Endothelial cell of umbilical vein (primary cell): ENCODE measurements around the gene TCF25. TPM values are rescaled to one million over a fixed set of nuclear protein-coding genes. Genes with fewer than 3 reads are reported as not detected.
"Not testable (repeated sequence)": the region's sequence is repeated elsewhere in the genome, so short reads cannot be mapped to it uniquely, and the experiment has no call there.

ENCODE experiments used
- Bru-seq: library from RNA; stranded (reverse); fragments of 400-500 nt; gene quantifications from one replicate; lab custom pipeline; 2021; lab: Mats Ljungman, UMichigan
- BruChase-seq, 2 experiments: library from RNA; stranded (reverse); fragments of 400-500 nt; gene quantifications; one replicate each; lab custom pipeline; 2021; lab: Mats Ljungman, UMichigan
- BruUV-seq: library from RNA; stranded (reverse); fragments of 400-500 nt; replicated peaks from 2 replicates; lab custom pipeline; 2021; lab: Mats Ljungman, UMichigan
- CTCF ChIA-PET: fragments of 300-600, 350-600 bp; sonication (Branson Sonifier 250); formaldehyde crosslinking; loops from one replicate; lab custom pipeline; 2021; ENCODE audit warnings: antibody characterized with exemption, inconsistent platforms; lab: Charles Lee
- POLR2A ChIA-PET: fragments of 300-600, 350-600 bp; sonication (Branson Sonifier 250); formaldehyde crosslinking; loops from one replicate; lab custom pipeline; 2021; ENCODE audit warnings: antibody characterized with exemption, inconsistent platforms; lab: Charles Lee
- DNase-seq: peaks from one replicate; pipeline ENCODE4 v3.0.0-alpha.2; 2011; ENCODE audit warnings: low read depth, low spot score
- FAIRE-seq: peaks from 2 replicates; lab custom pipeline; 2011; peaks lifted over from hg19 to GRCh38; lab: Jason Lieb, UNC
- H2AFZ ChIP-seq: 2 replicates; pipeline ENCODE4 v1.6.0; 2012; ENCODE audit warnings: low read depth, low read length, control low read depth, inconsistent platforms
- H3K27ac ChIP-seq: 2 replicates; pipeline ENCODE4 v1.5.1; 2011; ENCODE audit warnings: low read depth, mild to moderate bottlenecking, control low read depth, low read length, moderate library complexity; ENCODE audit not compliant: insufficient read depth
- H3K27me3 ChIP-seq, 2 experiments: 2 replicates each; pipeline versions ENCODE4 v1.6.0 to v1.6.1; 2011; ENCODE audit warnings: low read length in 2 of 2, mixed read lengths in 1 of 2; ENCODE audit not compliant: control insufficient read depth in 2 of 2, insufficient read depth in 2 of 2
- H3K36me3 ChIP-seq, 2 experiments: 2 replicates in 1 of 2; 3 replicates in 1 of 2; pipeline ENCODE4 v1.5.1; 2011; ENCODE audit warnings: low read length in 2 of 2, mild to moderate bottlenecking in 1 of 2, moderate library complexity in 1 of 2; ENCODE audit not compliant: control insufficient read depth in 2 of 2, insufficient read depth in 2 of 2; ENCODE audit errors: extremely low read depth in 1 of 2
- H3K4me1 ChIP-seq: 3 replicates; pipeline ENCODE4 v1.5.1; 2011; ENCODE audit warnings: mild to moderate bottlenecking, low read length; ENCODE audit not compliant: control insufficient read depth, insufficient read depth; ENCODE audit errors: extremely low read depth
- H3K4me2 ChIP-seq: 2 replicates; pipeline ENCODE4 v1.6.1; 2011; ENCODE audit warnings: low read length, control low read depth, mixed read lengths; ENCODE audit not compliant: insufficient read depth
- H3K4me3 ChIP-seq, 3 experiments: fragments of 200-600 bp in 1 of 3; sonication (generic), shearing (Covaris generic) in 1 of 3; replicated peaks in 1 of 3; 2 replicates each; pipeline ENCODE4 v1.5.1; 2011 to 2016; ENCODE audit warnings: control low read depth in 3 of 3, low read length in 3 of 3, mild to moderate bottlenecking in 2 of 3, inconsistent platforms in 1 of 3, low read depth in 1 of 3, moderate library complexity in 1 of 3; ENCODE audit not compliant: insufficient read depth in 1 of 3
- H3K79me2 ChIP-seq: 2 replicates; pipeline ENCODE4 v1.6.0; 2012; ENCODE audit warnings: low read length, inconsistent platforms; ENCODE audit not compliant: control insufficient read depth, insufficient read depth
- H3K9ac ChIP-seq: replicated peaks from 2 replicates; pipeline ENCODE3; 2011; ENCODE audit warnings: low read length, control low read depth; ENCODE audit not compliant: insufficient read depth; ENCODE audit errors: extremely low read depth
- H3K9me1 ChIP-seq: replicated peaks from 3 replicates; pipeline ENCODE4 v1.6.0; 2011; ENCODE audit warnings: mild to moderate bottlenecking, low read length; ENCODE audit not compliant: control insufficient read depth, insufficient read depth; ENCODE audit errors: extremely low read depth
- H3K9me3 ChIP-seq: replicated peaks from 2 replicates; pipeline ENCODE4 v1.5.1; 2012; ENCODE audit warnings: low read length, inconsistent platforms; ENCODE audit not compliant: control insufficient read depth, insufficient read depth
- H4K20me1 ChIP-seq: replicated peaks from 2 replicates; pipeline ENCODE3; 2011; ENCODE audit warnings: mild to moderate bottlenecking, low read length; ENCODE audit not compliant: control insufficient read depth, insufficient read depth; ENCODE audit errors: extremely low read depth
- GATA2 ChIP-seq: IDR thresholded peaks from 2 replicates; pipeline ENCODE4 v1.7.0; 2011; ENCODE audit warnings: low read depth, mild to moderate bottlenecking, moderate library complexity, mixed read lengths, low read length; ENCODE audit not compliant: insufficient read length, insufficient read depth
- MAX ChIP-seq: IDR thresholded peaks from 2 replicates; pipeline ENCODE4 v1.6.1; 2011; ENCODE audit not compliant: insufficient read depth, insufficient read length
- POLR2A ChIP-seq: IDR thresholded peaks from 2 replicates; pipeline ENCODE4 v1.6.1; 2012; ENCODE audit warnings: low read depth, mild to moderate bottlenecking, control low read depth, low read length
- POLR2AphosphoS5 ChIP-seq: IDR thresholded peaks from 2 replicates; pipeline ENCODE4 v1.6.1; 2012; ENCODE audit warnings: low read depth, mild to moderate bottlenecking, control low read depth, low read length, moderate library complexity; ENCODE audit not compliant: insufficient read depth
- dilution Hi-C: fragments of 300-500 bp; cut with MboI; formaldehyde crosslinking; loops from one replicate; pipeline ENCODE4 v1.15.0; 2019; ENCODE audit warnings: low sequenced_read_pairs; ENCODE audit not compliant: extremely low pct_ligation_motif_present
- intact Hi-C: fragments of 100-400 bp; cut with micrococcal nuclease; formaldehyde crosslinking; loops from one replicate; pipeline ENCODE4 v1.10.0; 2022
- long read RNA-seq: library from polyadenylated mRNA; stranded (forward); transcript quantifications from one replicate; pipeline ENCODE4 v2.0.0, GENCODE V29; 2021
- polyA minus RNA-seq, 3 experiments: library from RNA; depleted of rRNA, polyadenylated mRNA; stranded (reverse); fragments of >200 nt; gene quantifications; 1 replicate in 1 of 3; 2 replicates in 2 of 3; pipeline ENCODE4 v1.2.3, GENCODE V29; 2011
- polyA plus RNA-seq, 4 experiments: library from polyadenylated mRNA; depleted of rRNA in 3 of 4; stranded (reverse) in 3 of 4; unstranded in 1 of 4; fragments of >200 nt; gene quantifications; 2 replicates each; pipeline versions ENCODE4 v1.2.1 to v1.2.3, GENCODE V29; 2011 to 2012; ENCODE audit warnings: missing spikeins in 1 of 4
- total RNA-seq: library from RNA; stranded (reverse); gene quantifications from 2 replicates; pipeline ENCODE4 v1.2.3, GENCODE V29; 2021

TCF25 gene
- 234 and 238 TPM in 2 replicates for total RNA-seq
- 193 and 194 TPM in 2 replicates for polyA plus RNA-seq
- 140 and 148 TPM in 2 replicates for polyA plus RNA-seq (2011; cell fraction: cytosol; rRNA removed)
- polyA plus RNA-seq (2011; cell fraction: nucleus; rRNA removed): 494 and 552 TPM in 2 replicates
- 164 and 208 TPM in 2 replicates for polyA plus RNA-seq (2012)
- polyA minus RNA-seq: 112 and 144 TPM in 2 replicates
- 49.4 TPM for polyA minus RNA-seq (2011; cell fraction: cytosol; rRNA and poly(A)+ RNA removed)
- polyA minus RNA-seq (2011; cell fraction: nucleus; rRNA and poly(A)+ RNA removed): 96.9 and 129 TPM in 2 replicates
- percentile 77 among the genes with signal in this experiment for Bru-seq, nascent RNA
- BruChase-seq, experiment 1, labeled RNA remaining after a 6-hour chase: percentile 89 among the genes with signal in this experiment
- BruChase-seq, experiment 2, labeled RNA remaining after a 2-hour chase: percentile 88 among the genes with signal in this experiment
- long read RNA-seq, transcript TCF25-201 (18 exons, 2,233 nt): major isoform, 169 of 264 reads
- long read RNA-seq, partial matches to known transcripts: 31 of 264 reads
- long read RNA-seq, other reads (novel, unspliced or antisense): 61 of 264 reads

- Histone ChIP-seq H3K4me2 (peak within 1 kb of the TSS; percentile 84), H3K9me3 (no peaks in the 10 kb centered on the region), H3K27ac (peak within 1 kb of the TSS; percentile 99), H2AFZ (peak within 1 kb of the TSS; percentile 69), H3K79me2 (peaks cover 33% of the 10 kb centered on the region), H4K20me1 (peaks cover 13% of the 10 kb centered on the region), H3K4me3 (peak within 1 kb of the TSS; percentile 76 to 86 (median 85)), H3K36me3 (peaks cover 0 to 9% of the 10 kb centered on the region in 2 experiments), H3K27me3 (no peaks in the 10 kb centered on the region), H3K4me1 (peaks cover 8% of the 10 kb centered on the region), H3K9me1 (no peaks in the 10 kb centered on the region), H3K9ac (peak within 1 kb of the TSS; percentile 100)
- peak; percentile 92 for DNase-seq
- TF ChIP-seq POLR2A (peak; percentile 91), POLR2AphosphoS5 (peak; percentile 84), MAX (no peak), GATA2 (no peak)
- FAIRE-seq: peak; percentile 74
- dilution Hi-C loops (no loop called here), intact Hi-C loops (loop anchor here (1.0 kb wide), 3 partner anchors 9 to 173 kb away; no protein-coding TSS in a partner anchor)
- ChIA-PET POLR2A (interaction anchor here (0.6 to 2.2 kb wide), 8 partner anchors 9 to 112 kb away, joined by 3 to 8 read pairs (median 4); partner anchors contain the start of gene TUBB3), CTCF (interaction anchor here (0.6 to 2.2 kb wide), 8 partner anchors 10 to 250 kb away, joined by 3 to 20 read pairs (median 5); no protein-coding TSS in a partner anchor)
- BruUV-seq: TSS peak; percentile 79
Observed at GRCh38 chr16:89873109-89873971, at the start of gene TCF25. TCF25 (plus strand) TSS chr16:89873592; CDS start chr16:89873668, 76 bp downstream.

GRCh38 chr16:89823824-89824148 lies 49.6 kb upstream of the TCF25 start:
- CTCF ChIA-PET, FAIRE-seq, H3K27me3 ChIP-seq, H3K9me1 ChIP-seq, H3K4me1 ChIP-seq, H2AFZ ChIP-seq, BruUV-seq, intact Hi-C loops, POLR2A ChIA-PET, H3K9me3 ChIP-seq, H4K20me1 ChIP-seq, H3K27ac ChIP-seq, H3K36me3 ChIP-seq, H3K4me2 ChIP-seq, H3K79me2 ChIP-seq, DNase-seq, H3K4me3 ChIP-seq, dilution Hi-C loops, H3K9ac ChIP-seq: not testable (repeated sequence)
